Measurements from ENCODE around the gene SFTPB.

The SFTPB gene

GRCh38 chr2:85699325-85699724, 31.3 kb upstream of the SFTPB start:
- DNase-seq = no peak

DNA sequence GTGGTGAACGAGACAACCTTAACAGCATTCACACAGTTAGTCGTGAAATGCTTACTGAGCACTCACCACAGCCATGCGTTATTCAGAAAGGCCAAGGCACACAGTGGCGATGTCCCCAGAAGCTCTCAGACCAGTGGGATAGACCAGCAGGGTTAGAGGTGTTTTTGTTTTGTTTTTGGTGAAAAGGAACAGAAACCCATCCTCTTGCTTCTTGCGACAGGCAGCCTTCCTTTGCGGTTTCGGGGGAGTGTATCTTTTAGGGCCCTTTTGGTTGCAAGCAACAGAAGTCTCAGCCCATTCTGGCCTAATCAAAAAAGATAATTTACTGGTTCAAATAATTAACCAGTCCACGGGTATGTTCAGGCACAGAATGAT, 30.9 kb upstream of the SFTPB start:
- no peak for DNase-seq

- DNase-seq = no peak
Observed at GRCh38 chr2:85698184-85698879, 30.3 kb upstream of the SFTPB start.

- no peak for DNase-seq
Observed at GRCh38 chr2:85697716-85698115, 29.7 kb upstream of the SFTPB start.

- DNase-seq = no peak
Observed at GRCh38 chr2:85697096-85697495, 29.1 kb upstream of the SFTPB start.

DNA sequence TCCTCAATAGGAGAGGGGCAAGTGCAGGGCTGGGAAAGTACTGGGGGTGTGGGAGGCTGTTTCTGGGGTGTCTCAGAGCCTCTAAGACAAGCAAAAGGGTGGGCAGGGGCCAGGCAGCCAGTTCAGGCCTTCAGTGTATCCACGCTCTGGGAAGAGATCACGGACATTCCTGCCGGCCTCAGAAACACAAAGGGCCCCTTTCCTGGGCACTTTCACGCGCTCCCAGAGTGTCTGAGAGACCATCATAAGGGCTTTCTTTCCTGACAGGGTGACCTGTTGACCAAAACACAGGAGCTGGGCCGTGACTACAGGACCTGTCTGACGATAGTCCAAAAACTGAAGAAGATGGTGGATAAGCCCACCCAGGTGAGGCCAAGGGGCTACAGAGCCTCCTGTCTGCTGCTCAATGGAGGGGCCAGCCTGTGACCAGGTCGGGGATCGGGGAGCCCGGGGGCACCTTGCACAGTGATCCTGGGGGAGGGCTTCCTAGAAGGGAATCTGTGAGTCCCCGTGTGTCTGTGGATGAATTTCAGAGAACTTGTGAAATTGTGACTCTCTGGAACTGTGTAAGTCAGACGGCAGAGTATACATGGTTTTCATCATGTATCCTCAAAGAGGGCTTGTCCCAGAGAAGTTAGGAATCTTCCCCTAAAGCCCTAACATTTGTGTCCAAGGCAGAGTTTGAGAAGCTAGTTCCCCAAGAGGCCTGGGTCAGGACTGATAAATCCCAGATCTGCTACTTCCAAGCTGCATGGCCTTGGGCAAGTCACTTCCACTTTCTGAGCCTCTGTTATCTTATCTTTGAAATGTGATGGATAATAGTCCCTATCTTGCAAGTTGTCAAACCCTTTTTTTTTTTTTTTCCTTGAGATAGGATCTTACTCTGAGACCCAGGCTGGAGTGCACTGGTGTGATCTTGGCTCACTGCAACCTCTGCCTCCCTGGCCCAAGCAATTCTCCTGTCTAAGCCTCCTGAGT, 28.0 kb upstream of the SFTPB start:
- DNase-seq = no peak

DNA sequence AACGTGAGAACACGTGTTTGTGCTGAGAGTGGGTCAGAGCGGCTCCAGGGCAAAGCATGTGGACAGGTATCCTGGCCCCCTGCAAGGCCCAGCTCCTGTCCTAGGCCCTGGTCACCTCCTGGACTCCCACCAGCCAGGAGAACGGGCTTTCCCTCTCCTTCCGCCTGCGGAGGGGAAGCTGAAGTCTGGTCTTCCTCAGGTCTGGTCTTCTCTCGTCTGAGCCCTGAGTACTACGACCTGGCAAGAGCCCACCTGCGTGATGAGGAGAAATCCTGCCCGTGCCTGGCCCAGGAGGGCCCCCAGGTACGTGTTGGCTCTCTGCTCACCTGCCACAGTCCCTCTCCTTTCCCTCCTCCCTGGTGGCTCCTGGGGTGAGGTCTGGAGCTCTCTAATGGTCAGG, 27.1 kb upstream of the SFTPB start:
- no peak for DNase-seq

GRCh38 chr2:85694052-85695025, 26.3 kb upstream of the SFTPB start, which contains the start of gene GNLY:
TSS of gene GNLY (plus strand) at chr2:85694358. CDS start at chr2:85694419, 61 bp downstream.
- DNase-seq = peak; percentile 23

DNA sequence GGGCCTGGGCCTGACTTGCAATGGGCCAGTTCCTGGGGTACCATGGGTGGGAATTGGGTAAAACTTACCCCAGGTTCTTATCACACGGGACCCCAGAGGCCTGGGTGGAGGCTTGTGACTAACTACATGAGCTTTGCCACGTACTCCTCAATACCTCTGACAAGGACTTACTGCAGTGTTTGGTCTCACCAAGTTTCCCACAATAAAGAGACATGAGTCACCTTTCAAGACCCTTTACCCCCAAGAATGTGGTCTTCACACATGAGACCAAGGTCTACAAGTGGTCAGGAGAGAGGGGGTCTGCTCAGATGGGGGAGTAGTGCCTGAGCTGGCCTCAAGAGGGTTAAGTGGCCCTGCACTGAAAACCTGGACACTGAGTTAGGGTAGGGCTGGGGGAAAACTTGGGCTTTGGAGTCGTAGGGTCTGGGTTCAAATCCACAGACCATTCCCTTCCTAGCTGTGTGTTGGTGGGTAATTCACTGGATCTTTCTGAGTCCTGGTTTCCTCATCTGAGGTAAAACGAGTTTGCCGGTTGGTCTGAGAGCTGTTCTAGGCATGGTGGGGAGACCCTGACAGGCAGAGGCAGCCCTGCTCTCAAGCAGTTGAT, 24.1 kb upstream of the SFTPB start:
- DNase-seq = no peak

DNA sequence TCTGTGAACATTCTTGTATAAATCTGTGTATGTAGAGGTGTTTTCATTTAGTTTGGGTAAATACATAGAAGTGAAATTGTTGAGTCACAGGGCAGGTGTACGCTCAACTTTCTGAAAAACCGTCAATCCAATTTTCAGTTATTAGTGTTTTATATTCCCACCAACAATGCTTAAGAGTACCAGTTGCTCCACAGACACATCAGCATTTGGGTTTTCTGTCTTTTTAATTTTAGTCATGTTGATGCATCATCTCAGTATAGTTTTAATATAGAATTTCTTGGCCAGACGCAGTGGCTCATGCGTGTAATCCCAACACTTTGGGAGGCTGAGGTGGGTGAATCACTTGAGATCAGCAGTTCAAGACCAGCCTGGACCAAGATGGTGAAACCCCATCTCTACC, 22.9 kb upstream of the SFTPB start:
- DNase-seq = no peak

GRCh38 chr2:85684806-85685205, 16.8 kb upstream of the SFTPB start:
- DNase-seq = no peak

GRCh38 chr2:85684380-85684779, 16.4 kb upstream of the SFTPB start:
- no peak for DNase-seq

GRCh38 chr2:85682378-85682777, 14.4 kb upstream of the SFTPB start:
- no peak for DNase-seq

DNA sequence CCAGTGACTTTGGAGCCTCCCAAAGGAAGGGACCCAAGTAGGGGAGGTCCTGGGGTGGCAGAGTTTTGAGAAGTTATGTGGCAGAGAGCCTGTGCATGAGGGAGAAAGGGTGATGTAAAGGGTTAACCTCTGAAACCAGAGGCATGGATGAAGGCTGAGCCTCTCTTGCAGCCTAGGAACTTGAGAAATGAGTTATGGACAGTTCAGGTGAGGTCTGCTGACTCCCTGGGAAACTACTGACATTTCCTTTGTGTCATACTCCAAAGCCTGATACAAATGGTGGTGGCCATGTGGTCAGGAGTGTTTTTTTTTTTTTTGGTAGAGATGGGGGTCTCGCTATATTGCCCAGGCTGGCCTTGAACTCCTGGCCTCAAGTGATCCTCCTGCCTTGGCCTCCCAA, 13.8 kb upstream of the SFTPB start:
- no peak for DNase-seq

DNA sequence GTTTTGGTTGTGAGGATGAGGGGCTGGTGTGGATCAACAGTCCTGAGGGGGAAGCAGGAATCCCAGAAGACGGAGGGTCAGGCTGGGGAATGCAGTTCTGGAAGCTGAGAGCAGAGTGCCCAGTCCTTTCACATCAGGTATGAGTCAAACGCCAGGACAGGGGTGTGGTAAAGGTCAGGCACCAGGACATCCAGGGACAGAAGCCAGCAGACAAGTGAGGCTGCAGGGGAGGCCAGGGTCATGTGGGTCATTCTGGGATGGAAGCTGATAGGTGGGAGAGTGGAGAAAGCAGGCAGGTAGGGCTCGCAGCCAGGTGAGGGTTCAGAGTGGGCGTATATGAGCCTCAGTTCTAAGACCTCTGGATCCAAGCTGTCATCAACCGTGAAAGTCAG, 13.4 kb upstream of the SFTPB start:
- DNase-seq = no peak

- no peak for DNase-seq
Observed at GRCh38 chr2:85680707-85681371, 12.8 kb upstream of the SFTPB start.

DNA sequence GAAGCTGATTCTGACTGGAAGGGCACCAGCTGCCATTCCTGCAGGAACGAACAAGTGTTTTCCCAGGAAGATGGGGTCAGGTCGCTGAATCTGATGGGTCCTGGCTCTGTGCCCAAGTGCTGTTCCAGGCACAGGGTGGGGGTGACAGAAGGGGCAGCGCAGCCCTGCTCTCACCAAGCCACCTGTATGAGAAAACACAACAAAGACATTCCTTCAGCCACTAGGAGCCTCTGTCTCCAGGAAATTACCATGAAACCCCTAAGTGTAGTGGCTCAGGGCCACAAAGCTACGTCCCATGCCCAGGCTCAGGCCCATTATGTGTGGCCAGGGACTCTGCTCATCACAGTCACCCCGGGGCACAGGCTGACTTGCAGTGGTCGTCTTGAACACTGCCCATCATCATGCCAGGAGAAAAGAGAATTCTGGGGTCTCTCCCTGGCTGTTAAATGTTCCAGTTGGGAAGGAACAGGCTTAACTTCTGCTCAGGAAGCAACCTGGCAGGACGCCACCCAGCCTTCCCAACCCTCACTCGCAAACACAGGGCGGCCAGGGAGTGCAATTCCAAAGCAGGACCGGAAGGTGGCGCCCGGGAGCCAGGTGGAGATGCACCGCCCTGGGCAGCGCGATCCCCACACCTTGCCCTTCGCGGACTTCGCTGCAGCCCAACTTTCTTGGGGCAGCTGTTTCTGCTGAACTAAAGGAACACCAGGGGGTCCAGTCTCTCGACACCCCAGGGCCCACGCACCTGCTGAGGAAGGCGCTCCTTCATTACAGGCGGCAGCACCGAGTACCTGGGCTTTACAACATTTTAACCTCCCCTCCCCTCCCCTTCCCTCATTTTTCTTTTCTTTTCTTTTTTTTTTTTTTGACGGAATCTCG, 11.0 kb upstream of the SFTPB start:
- peak; percentile 75 for DNase-seq

DNA sequence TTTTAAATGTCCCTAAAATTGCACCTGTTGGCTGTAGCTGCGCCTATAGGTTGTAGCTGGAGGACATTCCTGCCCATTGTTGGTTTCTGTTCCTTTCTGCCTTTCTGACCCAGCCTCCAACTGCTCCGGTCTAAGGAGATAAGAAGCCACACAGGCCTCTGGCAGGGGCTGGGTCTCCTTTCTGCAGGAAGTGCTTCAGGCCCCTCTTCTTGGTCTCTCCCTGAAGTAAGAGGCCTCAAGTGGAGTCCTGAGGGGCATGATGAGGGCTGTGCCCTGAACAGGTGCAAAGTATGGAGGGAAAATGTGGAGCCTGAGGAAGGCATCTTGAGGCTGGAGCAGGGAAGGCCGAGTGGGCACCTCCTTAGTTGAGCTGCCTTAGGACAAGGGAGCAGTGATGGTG, 10.4 kb upstream of the SFTPB start:
- no peak for DNase-seq

- no peak for DNase-seq
Observed at GRCh38 chr2:85675866-85676548, 8.0 kb upstream of the SFTPB start.

GRCh38 chr2:85675427-85675826, 7.4 kb upstream of the SFTPB start:
- DNase-seq = no peak

Data from activated gamma-delta T cell treated with Interleukin-2 at 50 U/mL for 16 hours (primary cell).